Caki2 (cell line): ENCODE measurements around the gene INKA2. TPM values are rescaled to one million over a fixed set of nuclear protein-coding genes. Genes with fewer than 3 reads are reported as not detected.

Source experiments
- DNase-seq: peaks from one replicate; pipeline ENCODE4 v3.0.0-alpha.2; 2015; ENCODE audit warnings: low read depth
- in situ Hi-C: cut with HindIII; loops from 2 replicates; pipeline ENCODE4 v1.10.0; 2016; ENCODE audit warnings: low sequenced_read_pairs, low pct_unique_long_range_greater_than_20kb, mixed read lengths
- total RNA-seq: library from RNA; depleted of rRNA; stranded (reverse); fragments of >200 nt; shearing (Covaris generic); gene quantifications from 2 replicates; pipeline ENCODE4 v1.2.3, GENCODE V29; 2014; ENCODE audit warnings: low replicate concordance; rRNA removed

Gene INKA2
- total RNA-seq = 0.75 TPM in 1 of 2 replicates, not detected in the other

DNA sequence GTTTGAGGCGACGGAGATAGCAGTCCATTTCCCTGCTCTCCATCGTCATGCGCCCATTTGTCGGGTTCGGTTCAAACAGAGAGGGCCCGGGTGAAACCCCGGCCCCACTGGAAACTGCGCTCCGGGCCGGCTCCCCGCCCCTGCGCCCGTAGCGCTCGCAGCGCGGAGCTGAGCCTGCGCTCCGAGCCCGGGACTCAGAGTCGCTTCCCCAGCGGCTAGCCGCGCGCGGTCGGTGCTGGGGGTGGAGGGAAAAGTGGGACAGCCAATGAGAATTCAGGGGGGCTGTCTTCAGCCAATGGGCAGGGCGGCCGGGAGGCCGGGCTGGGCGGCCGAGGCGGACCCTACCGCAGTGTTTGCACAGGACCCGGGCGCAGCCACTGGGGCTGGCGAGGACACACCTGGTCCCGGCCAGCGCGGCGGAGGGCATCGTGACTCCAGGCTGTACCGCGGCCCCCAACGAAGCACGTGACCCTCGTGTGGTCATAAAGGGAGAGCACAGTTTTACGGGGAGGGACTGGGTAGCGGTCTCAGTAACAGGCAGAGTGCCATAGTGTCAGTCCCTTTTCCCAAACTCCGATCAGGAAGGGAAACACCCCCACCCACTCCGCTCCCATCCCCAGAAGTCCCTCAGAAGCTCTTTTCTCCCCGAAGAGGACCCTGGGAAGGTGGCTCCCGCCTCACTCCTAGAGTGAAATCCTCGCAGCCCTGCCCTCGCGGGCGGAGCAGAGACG lies at the start of gene INKA2:
INKA2 (minus strand) TSS at position 202 of the 731 bp plus-strand sequence; CDS start at position 49, 153 bp downstream.
- peak; percentile 84 for DNase-seq
- in situ Hi-C loops = no loop called here

GRCh38 chr1:111786669-111787207 lies 47.5 kb upstream of the INKA2 start:
- in situ Hi-C loops = no loop called here
- DNase-seq = no peak

DNA sequence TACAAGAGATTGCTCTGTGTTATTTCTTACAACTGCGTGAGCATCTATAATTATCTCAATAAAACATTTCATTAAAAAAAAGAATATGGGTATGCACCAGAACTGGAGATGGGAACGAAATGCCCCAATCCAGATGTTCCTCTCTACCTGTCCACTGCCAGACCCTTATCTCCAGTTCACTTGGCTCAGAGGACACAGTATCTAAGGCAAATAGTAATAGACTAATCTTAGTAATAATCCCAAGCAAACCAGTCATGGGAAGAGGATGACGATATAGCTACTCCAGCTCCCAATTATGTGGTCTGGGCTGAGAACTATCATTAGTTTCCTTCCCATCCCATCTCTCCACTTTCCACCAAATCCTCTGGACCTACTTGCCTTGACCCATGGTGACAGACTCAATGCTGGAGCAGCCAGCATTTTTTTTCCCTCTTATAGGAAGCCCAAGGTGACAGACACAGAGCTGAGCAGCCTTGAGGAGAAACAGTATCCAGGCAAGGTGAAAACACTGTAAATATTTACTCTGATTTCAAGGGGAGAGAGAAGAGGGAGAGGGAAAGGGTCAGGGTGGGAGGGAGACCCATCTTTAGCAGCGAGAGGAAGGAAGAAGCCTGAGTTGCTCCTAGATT lies 45.2 kb upstream of the INKA2 start:
- no peak for DNase-seq
- in situ Hi-C loops = no loop called here

GRCh38 chr1:111779546-111779945 lies 40.4 kb upstream of the INKA2 start:
- in situ Hi-C loops = no loop called here
- no peak for DNase-seq

DNA sequence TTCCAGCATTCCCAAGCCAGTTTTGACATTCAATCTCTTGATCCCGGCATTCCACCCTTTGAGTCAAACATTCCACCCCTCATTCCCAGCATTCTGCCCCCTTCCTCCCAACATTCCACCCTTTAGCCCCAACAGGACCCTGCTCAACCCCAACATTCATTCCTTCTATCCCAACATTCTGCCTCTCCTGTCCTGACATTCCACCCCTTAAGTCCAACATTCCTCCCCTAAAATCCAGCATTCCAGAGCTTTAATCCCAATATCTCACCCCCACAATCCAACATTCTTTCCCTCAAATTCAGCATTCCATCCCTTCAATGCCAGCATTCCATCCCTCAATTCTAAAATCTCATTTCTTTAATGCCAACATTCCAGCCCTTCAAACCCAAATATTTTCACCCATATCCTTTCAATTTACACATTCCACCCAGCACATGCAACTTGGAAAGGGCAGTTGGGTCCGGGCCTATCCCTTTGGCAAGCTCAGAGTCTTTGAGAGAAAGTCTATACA lies 39.4 kb upstream of the INKA2 start:
- no peak for DNase-seq

GRCh38 chr1:111778066-111778465 lies 38.9 kb upstream of the INKA2 start:
- no peak for DNase-seq
- in situ Hi-C loops = no loop called here

More for the DNA sequence above, 39.4 kb upstream of the INKA2 start:
- in situ Hi-C loops = no loop called here

DNA sequence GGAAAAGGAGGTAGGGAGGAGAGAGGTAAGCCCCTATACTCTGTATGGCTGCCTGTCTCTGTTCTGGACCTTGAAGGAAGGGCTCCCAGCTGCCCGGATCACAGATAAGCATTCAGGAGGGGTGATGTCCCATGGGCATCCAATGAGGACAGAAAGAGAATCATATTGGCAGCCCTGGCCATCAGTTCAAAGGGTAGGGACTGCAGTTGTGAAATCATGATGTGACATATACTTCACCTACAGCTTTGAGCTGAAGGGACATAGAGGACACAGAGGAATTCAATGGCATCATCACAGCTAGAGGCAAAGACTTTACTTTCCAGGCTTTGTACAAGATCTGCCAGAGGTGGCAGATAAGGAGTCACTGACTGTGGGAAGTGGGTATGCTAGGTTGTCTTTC lies 38.1 kb upstream of the INKA2 start:
- in situ Hi-C loops = no loop called here

GRCh38 chr1:111776861-111777260 lies 37.7 kb upstream of the INKA2 start:
- DNase-seq = no peak
- in situ Hi-C loops = no loop called here

More for the DNA sequence above, 38.1 kb upstream of the INKA2 start:
- no peak for DNase-seq

DNA sequence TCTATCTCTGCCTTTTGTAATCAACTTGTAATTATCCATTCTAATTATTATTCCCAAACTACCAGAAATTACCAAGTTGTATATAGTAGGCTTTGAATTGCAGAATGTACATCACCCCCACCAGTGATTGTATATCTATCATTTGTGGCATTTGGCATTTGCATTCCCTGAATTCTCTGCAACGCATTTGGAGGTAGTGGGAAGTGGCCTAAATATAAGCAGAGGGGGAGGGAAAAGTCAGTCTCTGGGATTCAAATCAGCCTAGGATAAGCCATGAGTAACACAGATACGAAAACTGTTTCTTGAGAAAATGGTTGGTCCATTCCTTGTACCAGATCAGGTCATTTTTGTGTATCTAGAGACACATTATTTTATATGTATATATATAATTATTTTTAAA lies 37.2 kb upstream of the INKA2 start:
- no peak for DNase-seq
- in situ Hi-C loops = no loop called here

GRCh38 chr1:111775966-111776365 lies 36.8 kb upstream of the INKA2 start:
- in situ Hi-C loops = no loop called here
- DNase-seq = no peak

DNA sequence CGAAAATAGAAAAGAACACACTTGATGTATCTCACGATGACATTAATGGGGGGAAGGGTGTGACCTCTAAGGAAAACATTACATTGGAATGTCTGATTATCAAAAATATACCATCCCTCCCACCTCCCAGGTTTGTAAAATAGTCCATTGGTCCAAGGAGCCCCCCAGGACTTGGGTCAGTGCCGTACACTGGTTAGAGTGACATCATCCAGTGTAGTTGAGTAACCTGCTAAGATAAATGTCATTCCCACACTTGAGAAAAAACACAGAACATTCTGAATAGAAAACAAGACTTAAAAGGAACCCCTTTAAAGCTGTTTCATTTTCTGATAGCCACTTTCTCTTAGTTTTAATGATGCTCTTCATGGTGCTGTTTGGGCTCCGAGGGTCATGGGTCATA lies 31.7 kb upstream of the INKA2 start:
- in situ Hi-C loops = no loop called here
- DNase-seq = no peak

- DNase-seq = no peak
- in situ Hi-C loops = no loop called here
Measured at GRCh38 chr1:111769517-111770146, 30.4 kb upstream of the INKA2 start.

GRCh38 chr1:111768625-111769024 lies 29.4 kb upstream of the INKA2 start:
- in situ Hi-C loops = no loop called here
- DNase-seq = no peak

GRCh38 chr1:111768023-111768422 lies 28.8 kb upstream of the INKA2 start:
- in situ Hi-C loops = no loop called here
- no peak for DNase-seq

- DNase-seq = no peak
- in situ Hi-C loops = no loop called here
Measured at GRCh38 chr1:111762332-111762731, 23.1 kb upstream of the INKA2 start.

DNA sequence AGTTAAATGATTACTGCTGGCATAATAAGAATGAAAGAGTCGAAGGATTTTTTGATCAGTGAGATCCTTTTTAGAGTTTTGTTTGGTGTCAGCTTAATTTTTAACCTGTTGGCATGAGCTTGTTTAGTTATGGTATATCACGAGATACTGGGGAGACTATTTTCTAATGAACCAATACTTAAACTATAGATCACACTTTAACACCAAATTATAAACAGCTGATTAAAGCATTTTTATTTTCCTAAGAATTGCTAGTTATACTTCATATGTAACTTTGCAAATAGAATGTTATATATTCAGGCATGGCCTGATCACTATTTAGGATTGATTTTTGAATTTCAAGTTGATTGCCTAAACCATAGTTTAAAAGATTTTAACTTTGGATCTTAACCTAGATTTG lies 22.5 kb upstream of the INKA2 start:
- in situ Hi-C loops = no loop called here
- DNase-seq = no peak

- in situ Hi-C loops = no loop called here
- no peak for DNase-seq
Measured at GRCh38 chr1:111758373-111758772, 19.2 kb upstream of the INKA2 start.

DNA sequence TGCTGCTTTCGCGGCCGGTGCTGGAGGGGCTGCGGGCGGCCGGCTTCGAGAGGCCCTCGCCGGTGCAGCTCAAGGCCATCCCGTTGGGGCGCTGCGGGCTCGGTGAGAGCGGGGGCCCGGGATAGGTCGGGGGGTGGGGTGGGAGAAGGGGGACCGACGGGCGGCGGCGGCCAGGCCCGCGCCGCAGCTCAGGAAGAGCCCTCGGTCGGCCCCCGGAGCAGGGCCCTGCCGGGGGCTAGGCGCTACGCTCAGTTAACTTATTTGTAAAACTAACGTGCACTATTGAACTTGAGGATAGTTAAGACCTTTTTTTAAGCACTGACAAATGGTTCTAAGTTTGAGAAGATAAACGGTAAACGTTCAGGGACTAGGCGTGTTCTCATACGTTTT lies 16.9 kb upstream of the INKA2 start:
- in situ Hi-C loops = no loop called here
- no peak for DNase-seq
